NCI-H69 (cell line): ENCODE data around the gene ITGB5.
"Not testable (repeated sequence)": the region's sequence is repeated elsewhere in the genome, so short reads cannot be mapped to it uniquely, and the experiment has no call there.

ENCODE experiments used
- DNase-seq: peaks from one replicate; lab custom pipeline; 2025; lab: John Stamatoyannopoulos, UW

Gene ITGB5

GRCh38 chr3:124814620-124815421 lies 72.3 kb downstream of the ITGB5 start:
- no peak for DNase-seq

GRCh38 chr3:124813541-124813940 lies 73.6 kb downstream of the ITGB5 start:
- no peak for DNase-seq

GRCh38 chr3:124812291-124813265 lies 74.6 kb downstream of the ITGB5 start:
- no peak for DNase-seq

GRCh38 chr3:124811436-124811835 lies 75.7 kb downstream of the ITGB5 start:
- no peak for DNase-seq

- no peak for DNase-seq
Observed at GRCh38 chr3:124810970-124811369, 76.2 kb downstream of the ITGB5 start.

GRCh38 chr3:124809039-124809438 lies 78.1 kb downstream of the ITGB5 start:
- no peak for DNase-seq

- DNase-seq = no peak
Observed at GRCh38 chr3:124805671-124806070, 81.5 kb downstream of the ITGB5 start.

- DNase-seq = no peak
Observed at GRCh38 chr3:124804875-124805274, 82.3 kb downstream of the ITGB5 start.

GRCh38 chr3:124802702-124803101 lies 84.5 kb downstream of the ITGB5 start:
- DNase-seq = no peak

- no peak for DNase-seq
Observed at GRCh38 chr3:124802061-124802698, 85.0 kb downstream of the ITGB5 start.

- DNase-seq = peak; percentile 87
Observed at GRCh38 chr3:124800511-124801258, 86.5 kb downstream of the ITGB5 start.

GRCh38 chr3:124800076-124800475 lies 87.1 kb downstream of the ITGB5 start:
- no peak for DNase-seq

GRCh38 chr3:124799676-124800075 lies 87.5 kb downstream of the ITGB5 start:
- DNase-seq = no peak

GRCh38 chr3:124797426-124797945 lies 89.7 kb downstream of the ITGB5 start:
- DNase-seq = no peak

- no peak for DNase-seq
Observed at GRCh38 chr3:124796477-124796876, 90.7 kb downstream of the ITGB5 start.

- no peak for DNase-seq
Observed at GRCh38 chr3:124793054-124793739, 94.0 kb downstream of the ITGB5 start.

- DNase-seq = no peak
Observed at GRCh38 chr3:124792341-124793040, 94.7 kb downstream of the ITGB5 start.

- DNase-seq = no peak
Observed at GRCh38 chr3:124791639-124792151, 95.5 kb downstream of the ITGB5 start.

GRCh38 chr3:124791142-124791541 lies 96.0 kb downstream of the ITGB5 start:
- no peak for DNase-seq

GRCh38 chr3:124789103-124789502 lies 98.1 kb downstream of the ITGB5 start:
- DNase-seq = not testable (repeated sequence)
